Keratinocyte (primary cell): ENCODE results near the gene NDUFAB1.

ENCODE experiments used
- CTCF ChIP-seq, 3 experiments: IDR thresholded peaks in 1 of 3; conservative IDR thresholded peaks in 1 of 3; optimal IDR thresholded peaks in 1 of 3; 2 replicates in 2 of 3; 3 replicates in 1 of 3; pipeline versions ENCODE3 to v1.5.1; 2011; ENCODE audit warnings: low read length in 3 of 3, mild to moderate bottlenecking in 3 of 3, moderate library complexity in 2 of 3, control low read depth in 1 of 3, inconsistent platforms in 1 of 3; ENCODE audit not compliant: insufficient read depth in 2 of 3; ENCODE audit errors: extremely low read depth in 1 of 3
- EZH2 ChIP-seq: IDR thresholded peaks from one replicate; pipeline ENCODE4 v1.6.1; 2012; ENCODE audit warnings: inconsistent platforms, mild to moderate bottlenecking, low read length, moderate library complexity

- TF ChIP-seq CTCF (optimal IDR thresholded peaks at IDR 0.05 in 1 of 3, IDR thresholded peaks at IDR 0.05 in 1 of 3, conservative IDR thresholded peaks at IDR 0.05 in 1 of 3; ENCODE audit: extremely low read depth in 1 of 3, insufficient read depth in 2 of 3, low read length in 3 of 3) (no peak), EZH2 (no peak)
Measured at GRCh38 chr16:23629516-23629915, 33.4 kb upstream of the NDUFAB1 start.
